KBM-7 (cell line): ENCODE measurements around the gene HHAT.
A peak's percentile ranks its signal among the peaks of the same experiment; 100 is the strongest.
"Not testable (repeated sequence)": the region's sequence is repeated elsewhere in the genome, so short reads cannot be mapped to it uniquely, and the experiment has no call there.

Experiments
- DNase-seq: peaks from one replicate; pipeline ENCODE4 v3.0.0-alpha.2; 2015
- in situ Hi-C: fragments of 300-500 bp; cut with MboI; formaldehyde crosslinking; loops from 2 replicates; pipeline ENCODE4 v1.14.3; 2020; ENCODE audit warnings: low sequenced_read_pairs, low pct_unique_long_range_greater_than_20kb, mixed read lengths

The HHAT gene

GRCh38 chr1:210645582-210646257, 317.0 kb downstream of the HHAT start:
- no peak for DNase-seq
- in situ Hi-C loops, result no loop called here

GRCh38 chr1:210646258-210646616, 317.5 kb downstream of the HHAT start:
- no peak for DNase-seq
- in situ Hi-C loops, result no loop called here

- DNase-seq, result no peak
- in situ Hi-C loops, result no loop called here
Measured at GRCh38 chr1:210647406-210648333, 319.0 kb downstream of the HHAT start.

- in situ Hi-C loops, result no loop called here
- no peak for DNase-seq
Measured at GRCh38 chr1:210648588-210649269, 320.0 kb downstream of the HHAT start.

GRCh38 chr1:210650403-210650802, 321.7 kb downstream of the HHAT start:
- in situ Hi-C loops, result no loop called here
- no peak for DNase-seq

GRCh38 chr1:210652329-210652954, 323.7 kb downstream of the HHAT start:
- in situ Hi-C loops, result no loop called here
- no peak for DNase-seq

GRCh38 chr1:210653771-210654170, 325.1 kb downstream of the HHAT start:
- in situ Hi-C loops, result no loop called here
- peak; percentile 14 for DNase-seq

GRCh38 chr1:210654176-210654981, 325.7 kb downstream of the HHAT start:
- DNase-seq, result no peak
- in situ Hi-C loops, result no loop called here

GRCh38 chr1:210655511-210655910, 326.8 kb downstream of the HHAT start:
- in situ Hi-C loops, result no loop called here
- no peak for DNase-seq

GRCh38 chr1:210657806-210658205, 329.1 kb downstream of the HHAT start:
- no peak for DNase-seq
- in situ Hi-C loops, result no loop called here

- DNase-seq, in situ Hi-C loops: not testable (repeated sequence)
Measured at GRCh38 chr1:210661520-210661919, 332.8 kb downstream of the HHAT start.

GRCh38 chr1:210662291-210663050, 333.8 kb downstream of the HHAT start:
- in situ Hi-C loops, result no loop called here
- no peak for DNase-seq

- in situ Hi-C loops, result no loop called here
- no peak for DNase-seq
Measured at GRCh38 chr1:210663730-210664573, 335.2 kb downstream of the HHAT start.

GRCh38 chr1:210669951-210670350, 341.2 kb downstream of the HHAT start:
- in situ Hi-C loops, result no loop called here
- no peak for DNase-seq

- in situ Hi-C loops, result no loop called here
- DNase-seq, result no peak
Measured at GRCh38 chr1:210674151-210674550, 345.4 kb downstream of the HHAT start.

GRCh38 chr1:210676539-210676938, 347.8 kb downstream of the HHAT start:
- in situ Hi-C loops, result no loop called here

GRCh38 chr1:210677533-210677932, 348.8 kb downstream of the HHAT start:
- in situ Hi-C loops, result no loop called here
- no peak for DNase-seq

More at GRCh38 chr1:210676539-210676938, 347.8 kb downstream of the HHAT start:
- no peak for DNase-seq
